ENCODE data around the gene SCUBE1. TPM values are rescaled to one million over a fixed set of nuclear protein-coding genes. Genes with fewer than 3 reads are reported as not detected.
A peak's percentile ranks its signal among the peaks of the same experiment; 100 is the strongest.

Gene SCUBE1
- total and polyA plus RNA-seq, 8 donors, result 0.04 to 0.41 (median 0.12) TPM; not detected in 3

DNA sequence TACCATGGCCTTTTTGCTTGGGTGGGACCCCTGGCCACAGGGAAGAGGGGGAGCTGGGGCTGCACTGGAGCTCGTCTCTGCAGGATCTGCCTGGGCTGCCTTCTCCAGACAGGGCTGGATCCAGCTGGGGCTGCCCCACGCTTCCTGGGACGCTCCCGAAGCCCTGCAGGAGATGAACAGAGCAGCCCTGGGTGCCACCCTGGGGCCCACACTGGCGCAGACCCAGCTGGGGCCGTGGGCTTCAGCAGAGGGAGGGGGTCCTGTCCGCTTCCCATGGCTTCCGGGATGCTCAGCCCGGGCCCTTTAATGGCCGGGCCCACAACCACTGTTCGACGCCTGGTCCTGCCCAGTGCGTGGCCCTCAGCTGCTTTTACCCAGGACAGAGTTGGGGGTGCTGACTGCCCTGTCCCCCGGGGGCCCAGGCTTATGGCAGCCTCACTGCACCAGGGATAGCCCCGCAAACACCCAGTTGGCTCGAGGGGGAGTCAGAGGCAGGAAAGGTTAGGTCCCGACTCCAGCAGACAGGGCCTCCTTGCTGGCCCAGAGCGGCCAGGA is 179.9 kb downstream of the SCUBE1 start:
- Histone ChIP-seq H3K27me3 (no peaks in the 10 kb centered on the region), H3K4me1 (no peaks in the 10 kb centered on the region), H3K9me3 (no peaks in the 10 kb centered on the region), H3K27ac (no peak overlapping the region), H3K36me3 (no peaks in the 10 kb centered on the region), H3K4me3 (no peak overlapping the region)
- ATAC-seq, result no peak
- intact Hi-C loops (cut with DNase I), result no loop called here
- no peak for DNase-seq
- WGBS, 2 donors, result 90 to 92% methylated on average over 18 of the region's 18 CpGs
- no peak for TF ChIP-seq CTCF (IDR thresholded peaks at IDR 0.05)
- no peak for FAIRE-seq

DNA sequence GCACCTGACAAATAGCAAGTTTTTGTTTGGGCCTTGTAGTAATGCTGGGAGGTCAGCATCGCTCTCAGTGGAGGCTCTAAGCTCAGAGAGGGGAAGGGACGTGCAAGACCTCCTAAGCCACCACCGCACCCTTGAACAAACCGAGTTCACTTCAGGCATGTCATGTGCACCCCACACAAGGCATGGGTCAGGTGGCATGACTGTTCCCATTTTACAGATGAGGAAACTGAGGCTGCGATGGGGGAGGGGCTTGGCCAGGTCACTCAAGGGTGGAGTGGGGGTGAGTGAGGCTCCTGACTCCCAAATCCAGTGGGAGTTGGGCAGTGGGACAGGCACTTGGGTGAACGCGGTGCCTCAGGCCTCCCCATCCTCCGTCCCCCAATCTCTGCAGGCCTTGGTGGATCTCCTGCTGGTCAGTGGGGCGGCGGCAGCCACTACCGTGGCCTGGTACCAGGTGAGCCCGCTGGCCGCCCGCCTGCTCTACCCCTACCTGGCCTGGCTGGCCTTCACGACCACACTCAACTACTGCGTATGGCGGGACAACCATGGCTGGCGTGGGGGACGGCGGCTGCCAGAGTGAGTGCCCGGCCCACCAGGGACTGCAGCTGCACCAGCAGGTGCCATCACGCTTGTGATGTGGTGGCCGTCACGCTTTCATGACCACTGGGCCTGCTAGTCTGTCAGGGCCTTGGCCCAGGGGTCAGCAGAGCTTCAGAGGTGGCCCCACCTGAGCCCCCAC is 180.6 kb downstream of the SCUBE1 start:
- no peak for ATAC-seq
- no peaks in the 10 kb centered on the region for H3K36me3 ChIP-seq
- H3K27me3 ChIP-seq, result no peaks in the 10 kb centered on the region
- H3K4me3 ChIP-seq, result no peak overlapping the region
- DNase-seq, result no peak
- no peak overlapping the region for H3K27ac ChIP-seq
- H3K9me3 ChIP-seq, result no peaks in the 10 kb centered on the region
- WGBS, 2 donors, result 92 to 97% methylated on average over 20 to 24 of the region's 24 CpGs
- H3K4me1 ChIP-seq, result no peaks in the 10 kb centered on the region
- intact Hi-C loops (cut with DNase I), result no loop called here
- no peak for TF ChIP-seq CTCF (IDR thresholded peaks at IDR 0.05)
- no peak for FAIRE-seq

DNA sequence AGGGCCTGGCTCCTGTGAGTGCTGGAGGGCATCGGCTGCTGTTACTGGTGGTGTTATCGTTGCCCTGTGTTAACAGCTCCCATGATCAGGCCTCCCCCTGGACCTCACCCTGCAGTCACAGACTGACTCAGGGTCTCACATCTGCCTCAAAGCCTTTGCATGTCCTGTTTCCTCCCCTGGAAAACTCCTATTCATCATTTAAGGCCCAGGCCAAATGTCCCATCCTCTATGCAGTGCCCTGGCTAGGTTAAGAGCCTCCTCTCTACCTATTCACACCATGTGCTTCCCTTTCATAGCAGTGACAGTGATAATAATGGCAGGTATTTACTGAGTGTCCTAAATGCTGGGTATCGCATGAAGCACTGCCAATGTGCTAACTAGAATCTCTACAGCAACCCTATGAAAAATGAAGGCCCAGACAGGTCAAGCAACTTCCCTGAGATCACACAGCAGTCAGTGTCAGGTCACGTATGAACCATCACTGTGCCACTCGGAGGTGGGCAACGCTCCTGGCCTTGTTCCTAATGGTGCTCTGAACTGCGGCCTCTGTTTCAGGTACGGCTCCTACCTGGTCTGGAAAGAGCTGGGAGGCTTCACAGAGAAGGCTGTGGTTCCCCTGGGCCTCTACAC is 182.6 kb downstream of the SCUBE1 start:
- FAIRE-seq (no peak), ATAC-seq (no peak), DNase-seq (no peak)
- H3K9me3 ChIP-seq, result no peaks in the 10 kb centered on the region
- H3K4me1 ChIP-seq, result no peaks in the 10 kb centered on the region
- H3K4me3 ChIP-seq, result no peak overlapping the region
- TF ChIP-seq CTCF (IDR thresholded peaks at IDR 0.05), result no peak
- no peaks in the 10 kb centered on the region for H3K36me3 ChIP-seq
- WGBS, 2 donors, result 95% methylated on average over 8 of the region's 8 CpGs
- H3K27ac ChIP-seq, result no peak overlapping the region
- intact Hi-C loops (cut with DNase I), result no loop called here
- H3K27me3 ChIP-seq, result no peaks in the 10 kb centered on the region

- Histone ChIP-seq H3K4me1 (no peaks in the 10 kb centered on the region), H3K4me3 (no peak overlapping the region), H3K9me3 (no peaks in the 10 kb centered on the region), H3K27ac (peak overlapping the region in 1 of 4 donors; percentile 36), H3K36me3 (no peaks in the 10 kb centered on the region), H3K27me3 (no peaks in the 10 kb centered on the region)
- TF ChIP-seq CTCF (IDR thresholded peaks at IDR 0.05), result peak in 2 of 4 donors; percentile 8 to 14
- FAIRE-seq (no peak), ATAC-seq (peak; percentile 18 to 63 (median 50)), DNase-seq (peak in 4 of 6 donors; percentile 31 to 68 (median 60))
- intact Hi-C loops (cut with DNase I), result no loop called here
- WGBS, 2 donors, result 57 to 59% methylated on average over 17 to 18 of the region's 18 CpGs
These were observed 183.5 kb downstream of the SCUBE1 start for GRCh38 chr22:43159484-43160178.

Measured in pancreas (tissue), 10 donors.